Epidermal melanocyte (primary cell): ENCODE measurements around the gene RBPJL.

Experiments used
- DNase-seq: peaks from one replicate; pipeline ENCODE4 v3.0.0; 2011; ENCODE audit warnings: low spot score; ENCODE audit not compliant: insufficient read length

RBPJL gene

DNA sequence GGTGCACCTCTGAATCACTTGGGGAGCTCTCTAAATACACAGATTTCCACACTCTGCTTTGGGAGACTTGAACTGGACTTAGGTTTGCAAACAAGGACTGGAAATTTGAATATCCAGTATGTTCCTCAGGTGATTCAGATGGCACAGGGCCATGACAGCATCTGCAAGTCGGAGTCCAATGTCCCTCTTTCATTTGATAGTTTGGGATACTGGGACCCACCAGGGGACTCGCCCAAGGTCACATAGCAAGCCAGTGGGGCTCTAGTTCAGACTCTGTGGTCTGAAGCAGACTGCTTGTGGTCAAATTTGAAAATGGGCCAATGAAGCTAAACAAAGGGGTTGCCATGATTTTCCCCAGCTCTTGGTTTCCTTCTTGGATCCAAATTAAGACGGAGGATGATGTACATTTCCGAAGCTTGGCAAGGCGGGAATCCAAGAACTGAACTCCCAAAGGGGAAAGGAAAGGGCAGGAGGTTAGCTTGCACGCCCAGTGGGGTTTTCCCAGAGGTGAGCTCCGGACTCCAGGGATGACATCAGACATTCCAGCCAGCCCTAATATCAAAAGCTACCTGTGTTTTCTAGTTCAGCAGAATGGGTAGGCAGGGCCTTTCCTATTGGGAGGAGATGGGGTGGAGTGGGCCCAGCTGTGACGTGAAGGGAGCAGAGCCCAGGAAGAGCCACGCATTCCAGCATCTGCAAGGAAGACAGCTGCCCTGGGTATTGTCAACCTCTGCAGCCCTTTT lies 52.9 kb downstream of the RBPJL start:
- DNase-seq = no peak

DNA sequence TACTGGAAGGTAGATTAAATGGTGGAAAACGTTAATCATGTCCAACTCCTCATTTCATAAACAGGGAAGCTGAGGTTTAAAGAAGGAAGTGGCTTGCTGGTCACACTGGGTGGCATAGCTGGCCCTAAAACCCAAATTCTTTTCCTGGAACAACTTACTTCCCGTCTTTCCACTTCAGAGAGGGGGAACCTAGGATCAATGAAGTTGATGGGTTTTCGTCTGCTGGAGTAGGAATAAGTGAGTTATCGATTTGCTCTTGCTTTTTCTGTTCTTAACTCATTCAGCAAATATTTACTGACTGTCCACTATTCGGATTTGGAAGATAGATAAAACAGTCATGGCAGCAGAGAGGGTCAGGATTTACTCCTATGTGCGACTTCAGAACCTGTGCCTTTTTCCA lies 55.2 kb downstream of the RBPJL start:
- DNase-seq = no peak

GRCh38 chr20:45362804-45363610 lies 56.4 kb downstream of the RBPJL start, which contains the start of gene SYS1:
Gene SYS1, plus strand, starts transcription at chr20:45363156. Its CDS starts 376 bp downstream, at chr20:45363532.
- peak; percentile 92 for DNase-seq

- no peak for DNase-seq
Measured at GRCh38 chr20:45363611-45364492, 57.2 kb downstream of the RBPJL start.

DNA sequence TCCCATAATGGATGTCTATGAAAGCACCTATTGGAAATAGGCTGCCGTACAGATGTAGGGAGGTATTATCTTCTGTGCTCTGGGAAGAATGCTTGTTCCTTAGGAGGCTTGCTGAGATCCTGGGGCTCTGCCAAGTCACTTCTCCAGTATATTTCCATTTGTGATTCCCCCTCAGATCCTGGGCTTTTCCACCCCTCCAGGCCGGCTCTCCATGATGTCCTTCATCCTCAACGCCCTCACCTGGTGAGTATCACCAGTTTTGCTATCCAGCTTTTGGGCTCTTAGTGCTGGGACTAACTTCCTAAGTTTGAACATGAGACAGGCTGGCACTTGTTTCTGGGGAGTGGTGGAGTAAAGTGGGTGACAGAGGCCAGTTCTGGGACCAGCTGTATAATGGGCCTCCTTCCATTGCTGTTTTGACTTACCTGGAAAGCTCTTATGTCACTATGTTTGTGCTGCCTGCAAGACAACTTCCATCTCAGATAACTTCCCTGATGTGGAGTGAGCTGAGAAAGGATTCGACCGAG lies 58.9 kb downstream of the RBPJL start:
- DNase-seq = no peak

- DNase-seq = no peak
Measured at GRCh38 chr20:45366192-45366591, 59.6 kb downstream of the RBPJL start.

DNA sequence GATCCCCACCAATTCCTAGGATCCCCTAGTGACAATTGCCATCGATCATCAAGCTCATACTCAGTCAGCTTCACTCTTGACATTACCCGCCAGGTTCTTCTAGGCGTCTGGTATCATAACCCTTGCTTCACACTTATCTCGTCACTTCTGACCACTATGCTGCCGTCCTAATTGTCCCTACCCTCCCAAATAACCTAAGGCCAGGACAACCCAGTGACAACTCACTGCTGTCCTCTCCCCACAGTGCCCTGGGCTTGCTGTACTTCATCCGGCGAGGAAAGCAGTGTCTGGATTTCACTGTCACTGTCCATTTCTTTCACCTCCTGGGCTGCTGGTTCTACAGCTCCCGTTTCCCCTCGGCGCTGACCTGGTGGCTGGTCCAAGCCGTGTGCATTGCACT lies 60.0 kb downstream of the RBPJL start:
- no peak for DNase-seq

- no peak for DNase-seq
Measured at GRCh38 chr20:45367126-45367525, 60.5 kb downstream of the RBPJL start.
